ENCODE measurements around the gene USP37.

DNA sequence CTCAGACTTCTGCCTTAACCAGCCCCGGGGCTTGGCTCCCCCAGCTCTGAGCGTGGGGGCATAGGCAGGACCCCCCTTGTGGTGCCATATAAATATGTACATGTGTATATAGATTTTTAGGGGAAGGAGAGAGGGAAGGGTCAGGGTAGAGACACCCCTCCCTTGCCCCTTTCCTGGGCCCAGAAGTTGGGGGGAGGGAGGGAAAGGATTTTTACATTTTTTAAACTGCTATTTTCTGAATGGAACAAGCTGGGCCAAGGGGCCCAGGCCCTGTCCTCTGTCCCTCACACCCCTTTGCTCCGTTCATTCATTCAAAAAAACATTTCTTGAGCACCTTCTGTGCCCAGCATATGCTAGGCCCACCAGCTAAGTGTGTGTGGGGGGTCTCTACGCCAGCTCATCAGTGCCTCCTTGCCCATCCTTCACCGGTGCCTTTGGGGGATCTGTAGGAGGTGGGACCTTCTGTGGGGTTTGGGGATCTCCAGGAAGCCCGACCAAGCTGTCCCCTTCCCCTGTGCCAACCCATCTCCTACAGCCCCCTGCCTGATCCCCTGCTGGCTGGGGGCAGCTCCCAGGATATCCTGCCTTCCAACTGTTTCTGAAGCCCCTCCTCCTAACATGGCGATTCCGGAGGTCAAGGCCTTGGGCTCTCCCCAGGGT lies 162.9 kb downstream of the USP37 start:
- TF ChIP-seq, protein P1, sequence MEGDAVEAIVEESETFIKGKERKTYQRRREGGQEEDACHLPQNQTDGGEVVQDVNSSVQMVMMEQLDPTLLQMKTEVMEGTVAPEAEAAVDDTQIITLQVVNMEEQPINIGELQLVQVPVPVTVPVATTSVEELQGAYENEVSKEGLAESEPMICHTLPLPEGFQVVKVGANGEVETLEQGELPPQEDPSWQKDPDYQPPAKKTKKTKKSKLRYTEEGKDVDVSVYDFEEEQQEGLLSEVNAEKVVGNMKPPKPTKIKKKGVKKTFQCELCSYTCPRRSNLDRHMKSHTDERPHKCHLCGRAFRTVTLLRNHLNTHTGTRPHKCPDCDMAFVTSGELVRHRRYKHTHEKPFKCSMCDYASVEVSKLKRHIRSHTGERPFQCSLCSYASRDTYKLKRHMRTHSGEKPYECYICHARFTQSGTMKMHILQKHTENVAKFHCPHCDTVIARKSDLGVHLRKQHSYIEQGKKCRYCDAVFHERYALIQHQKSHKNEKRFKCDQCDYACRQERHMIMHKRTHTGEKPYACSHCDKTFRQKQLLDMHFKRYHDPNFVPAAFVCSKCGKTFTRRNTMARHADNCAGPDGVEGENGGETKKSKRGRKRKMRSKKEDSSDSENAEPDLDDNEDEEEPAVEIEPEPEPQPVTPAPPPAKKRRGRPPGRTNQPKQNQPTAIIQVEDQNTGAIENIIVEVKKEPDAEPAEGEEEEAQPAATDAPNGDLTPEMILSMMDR (IDR thresholded peaks at IDR 0.05): no peak
- TF ChIP-seq POLR2A (IDR thresholded peaks at IDR 0.05): no peak
